Measurements from ENCODE around the gene STON2. TPM values are rescaled to one million over a fixed set of nuclear protein-coding genes. Genes with fewer than 3 reads are reported as not detected.

The STON2 gene
- total RNA-seq, 2 donors from 2014 or later, result 6.6 to 16.6 TPM

GRCh38 chr14:81436296-81437138, 36.4 kb upstream of the STON2 start:
- TF ChIP-seq CTCF (IDR thresholded peaks at IDR 0.05), result no peak
- TF ChIP-seq POLR2A (IDR thresholded peaks at IDR 0.05), result no peak
- Histone ChIP-seq H3K27ac (peak overlapping the region in 1 of 4 donors; percentile 4), H3K4me3 (peak overlapping the region in 1 of 2 donors; percentile 54), H3K36me3 (replicated peaks in 1 of 2; ENCODE audit: insufficient read depth in 1 of 2, low read depth in 2 of 2) (no peaks in the 10 kb centered on the region), H3K27me3 (no peaks in the 10 kb centered on the region), H3K9me3 (no peaks in the 10 kb centered on the region), H3K4me1 (peaks cover 14% of the 10 kb centered on the region)
- intact Hi-C loops (cut with DNase I), result no loop called here
- ATAC-seq, result peak; percentile 97
- 1 to 5% methylated on average over 13 to 27 of the region's 79 CpGs for WGBS, 2 donors
- peak; percentile 77 to 83 (median 78) for DNase-seq

DNA sequence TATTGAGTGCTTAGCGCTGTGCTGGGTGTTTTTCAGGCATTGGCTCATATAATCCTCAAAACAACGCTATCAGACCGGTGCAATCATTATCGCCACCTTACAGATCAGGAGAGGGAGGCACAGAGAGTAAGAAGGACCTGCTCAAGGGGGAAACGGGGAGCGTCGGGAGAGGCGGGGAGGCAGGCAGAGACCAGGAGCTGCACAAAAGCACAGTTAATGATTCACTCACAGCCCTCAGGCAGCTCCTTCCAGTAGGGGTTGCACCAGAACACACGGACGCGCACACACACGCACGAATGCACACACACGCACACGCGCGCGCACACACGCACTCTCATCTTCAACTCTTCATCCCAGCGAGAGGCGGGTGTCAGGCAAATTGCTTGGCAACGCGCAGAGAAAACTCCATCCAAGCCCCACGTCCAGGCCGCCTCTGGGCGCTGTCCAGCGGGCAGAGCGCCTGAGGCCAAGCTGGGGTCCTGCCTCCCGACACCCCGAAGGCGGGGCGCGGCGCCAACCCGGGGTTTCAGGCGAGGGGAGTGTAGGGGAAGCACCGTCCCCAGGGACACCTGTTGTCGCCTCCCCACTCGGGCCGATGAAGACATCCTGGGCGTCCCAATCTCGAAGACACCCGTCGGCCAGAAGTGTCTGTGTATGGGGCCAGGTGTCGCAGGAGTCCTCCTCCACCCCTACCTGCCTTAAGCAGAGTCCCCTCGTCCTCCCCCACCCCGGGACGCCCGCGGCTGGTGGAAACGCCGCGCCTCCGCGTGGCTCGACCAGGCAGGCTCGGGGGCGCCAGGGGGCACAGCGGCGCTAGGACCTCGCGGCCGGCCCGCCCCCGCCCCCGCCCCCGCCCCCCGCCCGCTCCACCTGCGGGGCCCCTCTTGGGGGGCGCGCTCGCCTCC, 35.5 kb upstream of the STON2 start:
- DNase-seq (peak; percentile 42 to 65 (median 58)), ATAC-seq (peak; percentile 67)
- intact Hi-C loops (cut with DNase I), result no loop called here
- H3K9me3 ChIP-seq, result no peaks in the 10 kb centered on the region
- peak overlapping the region in 1 of 2 donors; percentile 54 for H3K4me3 ChIP-seq
- no peaks in the 10 kb centered on the region for H3K36me3 ChIP-seq (replicated peaks in 1 of 2; ENCODE audit: insufficient read depth in 1 of 2, low read depth in 2 of 2)
- peaks cover 14% of the 10 kb centered on the region for H3K4me1 ChIP-seq
- 0 to 1% methylated on average over 19 to 51 of the region's 73 CpGs for WGBS, 2 donors
- TF ChIP-seq POLR2A (IDR thresholded peaks at IDR 0.05), result no peak
- TF ChIP-seq CTCF (IDR thresholded peaks at IDR 0.05), result no peak
- no peaks in the 10 kb centered on the region for H3K27me3 ChIP-seq
- no peak overlapping the region for H3K27ac ChIP-seq

DNA sequence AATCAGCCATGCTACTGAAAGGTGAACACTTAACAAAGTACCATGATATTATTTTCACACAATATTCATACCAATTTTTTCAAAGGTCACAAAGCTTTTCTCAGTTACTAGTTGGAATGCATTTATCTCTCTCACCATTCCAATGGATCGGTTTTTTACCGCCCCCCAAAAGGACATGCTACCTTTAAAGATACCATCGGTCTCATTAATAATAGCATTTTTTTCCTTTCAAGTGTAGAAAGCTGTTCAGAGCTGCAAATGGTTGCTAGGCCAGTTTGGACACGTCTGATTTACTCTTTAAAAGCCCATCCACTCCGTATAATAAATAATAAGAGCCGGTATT, 34.9 kb upstream of the STON2 start:
- Histone ChIP-seq H3K9me3 (no peaks in the 10 kb centered on the region), H3K27me3 (no peaks in the 10 kb centered on the region), H3K36me3 (replicated peaks in 1 of 2; ENCODE audit: insufficient read depth in 1 of 2, low read depth in 2 of 2) (no peaks in the 10 kb centered on the region), H3K4me3 (peak overlapping the region in 1 of 2 donors; percentile 1), H3K27ac (no peak overlapping the region), H3K4me1 (peaks cover 14% of the 10 kb centered on the region)
- 6% methylated on average over 6 of the region's 6 CpGs for WGBS, 2 donors
- TF ChIP-seq CTCF (IDR thresholded peaks at IDR 0.05) (no peak), POLR2A (IDR thresholded peaks at IDR 0.05) (no peak)
- intact Hi-C loops (cut with DNase I), result no loop called here
- DNase-seq (no peak), ATAC-seq (no peak)

- H3K27me3 ChIP-seq, result no peaks in the 10 kb centered on the region
- intact Hi-C loops (cut with DNase I), result no loop called here
- WGBS, 2 donors, result 83 to 84% methylated on average over 4 of the region's 4 CpGs
Measured at GRCh38 chr14:81434230-81434629, 34.1 kb upstream of the STON2 start.

More at GRCh38 chr14:81434230-81434629, 34.1 kb upstream of the STON2 start:
- Histone ChIP-seq H3K4me3 (no peak overlapping the region), H3K9me3 (no peaks in the 10 kb centered on the region), H3K36me3 (replicated peaks in 1 of 2; ENCODE audit: insufficient read depth in 1 of 2, low read depth in 2 of 2) (no peaks in the 10 kb centered on the region), H3K4me1 (peaks cover 14% of the 10 kb centered on the region), H3K27ac (no peak overlapping the region)
- DNase-seq, result no peak
- TF ChIP-seq CTCF (IDR thresholded peaks at IDR 0.05) (no peak), POLR2A (IDR thresholded peaks at IDR 0.05) (no peak)
- ATAC-seq, result no peak

Measured in body of pancreas (tissue), 4 donors.